ENCODE data around the gene UGT1A9. TPM values are rescaled to one million over a fixed set of nuclear protein-coding genes. Genes with fewer than 3 reads are reported as not detected.

UGT1A9 gene
- total and polyA plus RNA-seq, 2 of the 4 experiments (the other 2 are of a cell fraction): not detected

GRCh38 chr2:233707940-233708644 lies 36.4 kb downstream of the UGT1A9 start:
- no peak overlapping the region for H2AK9ac ChIP-seq (replicated peaks; ENCODE audit: low read depth, low read length, poor library complexity)
- no peaks in the 10 kb centered on the region for H3K36me3 ChIP-seq (ENCODE audit: control insufficient read depth, insufficient read depth, low read length)
- no peaks in the 10 kb centered on the region for H3K27me3 ChIP-seq (ENCODE audit: control insufficient read depth, insufficient read depth, low read length)
- ATAC-seq (ENCODE audit: low read depth): peak; percentile 37; the same call in 1 of the 2 replicates
- no peaks in the 10 kb centered on the region for H3K9me1 ChIP-seq (ENCODE audit: insufficient read depth, low read length)
- no peak overlapping the region for H2AFZ ChIP-seq (replicated peaks; ENCODE audit: low read length, poor library complexity)
- POLR2A ChIA-PET (ENCODE audit: unreplicated experiment): no interaction called here
- no peaks in the 10 kb centered on the region for H4K20me1 ChIP-seq (ENCODE audit: insufficient read depth, low read length)
- no peak overlapping the region for H2BK15ac ChIP-seq (ENCODE audit: low read depth, low read length)
- no peak overlapping the region for H3K56ac ChIP-seq (ENCODE audit: extremely low read depth, insufficient read depth, low read length)
- dilution Hi-C loops (cut with HindIII; ENCODE audit: low sequenced_read_pairs, unreplicated experiment) (no loop called here), intact Hi-C loops (cut with micrococcal nuclease) (no loop called here), in situ Hi-C loops (cut with MboI; ENCODE audit: low sequenced_read_pairs) (no loop called here)
- TF ChIP-seq USF2 (IDR thresholded peaks at IDR 0.05; ENCODE audit: low read depth, low read length) (no peak), CEBPB (IDR thresholded peaks at IDR 0.05; ENCODE audit: low read depth, low read length) (no peak)
- H2BK5ac ChIP-seq (ENCODE audit: low read depth, low read length, poor library complexity, severe bottlenecking): no peak overlapping the region
- H3K23ac ChIP-seq (ENCODE audit: low read depth, low read length): no peak overlapping the region
- no peak overlapping the region for H4K5ac ChIP-seq (ENCODE audit: low read depth, low read length)
- H3K79me1 ChIP-seq (ENCODE audit: low read depth in 1 of 2, low read length in 2 of 2): no peaks in the 10 kb centered on the region
- CTCF ChIA-PET: no interaction called here
- no peaks in the 10 kb centered on the region for H3K9me3 ChIP-seq (ENCODE audit: control insufficient read depth, insufficient read depth, low read length)
- H3K4me2 ChIP-seq (ENCODE audit: low read depth, low read length): peak overlapping the region; percentile 31; the same call in 1 of the 2 replicates
- H3K9ac ChIP-seq (ENCODE audit: low read depth, low read length): no peak overlapping the region
- H3K4me3 ChIP-seq (ENCODE audit: insufficient read depth, low read depth, low read length): no peak overlapping the region
- H3K4me1 ChIP-seq (ENCODE audit: control insufficient read depth, insufficient read depth, low read length): peaks cover 9% of the 10 kb centered on the region
- no peak overlapping the region for H2BK20ac ChIP-seq (ENCODE audit: low read depth, low read length)
- H4K91ac ChIP-seq (ENCODE audit: insufficient read depth, low read depth, low read length): no peak overlapping the region; the same call in 1 of the 2 replicates
- no peak overlapping the region for H2BK120ac ChIP-seq (ENCODE audit: low read depth, low read length)
- H3K27ac ChIP-seq (ENCODE audit: insufficient read depth, low read length): no peak overlapping the region; the same call in none of the 2 replicates
- H2AK5ac ChIP-seq (ENCODE audit: low read depth, low read length): no peak overlapping the region
- DNase-seq: peak; percentile 54
- no CpG with 5 or more reads among the region's 10 CpGs for WGBS, 2 experiments (ENCODE audit: extremely low coverage in 2 of 2, insufficient read length in 1 of 2)
- no peak overlapping the region for H3K4ac ChIP-seq (ENCODE audit: low read depth, low read length)
- no peak overlapping the region for H3K14ac ChIP-seq (replicated peaks; ENCODE audit: low read depth, low read length)
- H4K8ac ChIP-seq (ENCODE audit: low read depth in 2 of 2, low read length in 2 of 2): peak overlapping the region in 1 of 2 experiments; percentile 74; a peak in 2 of 4 replicates
- BruUV-seq (replicated peaks): no TSS peak
- H3K18ac ChIP-seq (ENCODE audit: low read depth, low read length): peak overlapping the region; percentile 52; the same call in 1 of the 2 replicates
